Mesothelial cell of epicardium (in vitro differentiated cells): Measurements from ENCODE around the gene ABHD15. TPM values are rescaled to one million over a fixed set of nuclear protein-coding genes. Genes with fewer than 3 reads are reported as not detected.

Experiments
- DNase-seq, 2 experiments: peaks; one replicate each; pipeline ENCODE4 v3.0.0; 2021; ENCODE audit warnings: low spot score in 2 of 2; ENCODE audit not compliant: unreplicated experiment in 2 of 2
- H3K27ac Mint-ChIP-seq: 2 replicates; pipeline ENCODE4 v1.8.0; 2021; ENCODE audit warnings: mixed read lengths
- H3K27me3 Mint-ChIP-seq: 2 replicates; pipeline ENCODE4 v1.8.0; 2021; ENCODE audit warnings: low read depth, mixed read lengths
- H3K36me3 Mint-ChIP-seq: 2 replicates; pipeline ENCODE4 v1.8.0; 2021; ENCODE audit warnings: mixed read lengths
- H3K4me1 Mint-ChIP-seq: 2 replicates; pipeline ENCODE4 v1.8.0; 2021; ENCODE audit warnings: mixed read lengths
- H3K4me3 Mint-ChIP-seq: 2 replicates; pipeline ENCODE4 v1.8.0; 2021; ENCODE audit warnings: mild to moderate bottlenecking, moderate library complexity, mixed read lengths
- H3K9me3 Mint-ChIP-seq: 2 replicates; pipeline ENCODE4 v1.8.0; 2021; ENCODE audit warnings: mixed read lengths
- CTCF ChIP-seq: fragments of 200-600 bp; sonication (generic); IDR thresholded peaks from one replicate; pipeline ENCODE4 v1.5.0; 2021; ENCODE audit warnings: antibody characterized with exemption; ENCODE audit not compliant: unreplicated experiment
- total RNA-seq: library from RNA; stranded (reverse); gene quantifications from 3 replicates; pipeline ENCODE4 v1.2.1, GENCODE V29; 2021

ABHD15 gene
- total RNA-seq, 1 donor from 2014 or later: 6.1 TPM

GRCh38 chr17:29585080-29585751, 18.4 kb upstream of the ABHD15 start:
- no peaks in the 10 kb centered on the region for H3K9me3 Mint-ChIP-seq
- H3K4me3 Mint-ChIP-seq: no peak overlapping the region
- no peak for DNase-seq
- peaks cover 26% of the 10 kb centered on the region for H3K4me1 Mint-ChIP-seq
- peaks cover 10% of the 10 kb centered on the region for H3K36me3 Mint-ChIP-seq
- no peak overlapping the region for H3K27ac Mint-ChIP-seq
- TF ChIP-seq CTCF: no peak
- H3K27me3 Mint-ChIP-seq: no peaks in the 10 kb centered on the region

- TF ChIP-seq CTCF: no peak
- H3K4me1 Mint-ChIP-seq: peaks cover 21% of the 10 kb centered on the region
- no peaks in the 10 kb centered on the region for H3K9me3 Mint-ChIP-seq
- H3K4me3 Mint-ChIP-seq: no peak overlapping the region
- H3K27me3 Mint-ChIP-seq: no peaks in the 10 kb centered on the region
- peak overlapping the region; percentile 59 for H3K27ac Mint-ChIP-seq
- H3K36me3 Mint-ChIP-seq: peaks cover 15% of the 10 kb centered on the region
- DNase-seq: no peak
These were observed 17.7 kb upstream of the ABHD15 start for GRCh38 chr17:29584452-29585079.

- no peaks in the 10 kb centered on the region for H3K27me3 Mint-ChIP-seq
- peaks cover 21% of the 10 kb centered on the region for H3K4me1 Mint-ChIP-seq
- TF ChIP-seq CTCF: no peak
- no peak overlapping the region for H3K27ac Mint-ChIP-seq
- peaks cover 15% of the 10 kb centered on the region for H3K36me3 Mint-ChIP-seq
- DNase-seq: no peak
- no peak overlapping the region for H3K4me3 Mint-ChIP-seq
- H3K9me3 Mint-ChIP-seq: no peaks in the 10 kb centered on the region
These were observed 16.7 kb upstream of the ABHD15 start for GRCh38 chr17:29583324-29584248.

GRCh38 chr17:29582772-29583171, 15.9 kb upstream of the ABHD15 start:
- no peak for TF ChIP-seq CTCF

GRCh38 chr17:29582254-29582765, 15.5 kb upstream of the ABHD15 start:
- Mint-ChIP-seq H3K4me1 (peaks cover 10% of the 10 kb centered on the region), H3K4me3 (no peak overlapping the region), H3K27me3 (no peaks in the 10 kb centered on the region), H3K9me3 (no peaks in the 10 kb centered on the region), H3K36me3 (peaks cover 15% of the 10 kb centered on the region), H3K27ac (no peak overlapping the region)
- TF ChIP-seq CTCF: no peak
- no peak for DNase-seq

More at GRCh38 chr17:29582772-29583171, 15.9 kb upstream of the ABHD15 start:
- H3K4me1 Mint-ChIP-seq: peaks cover 15% of the 10 kb centered on the region
- no peaks in the 10 kb centered on the region for H3K27me3 Mint-ChIP-seq
- DNase-seq: no peak
- no peak overlapping the region for H3K4me3 Mint-ChIP-seq
- H3K9me3 Mint-ChIP-seq: no peaks in the 10 kb centered on the region
- peaks cover 15% of the 10 kb centered on the region for H3K36me3 Mint-ChIP-seq
- H3K27ac Mint-ChIP-seq: no peak overlapping the region
